Measurements from ENCODE around the gene ZNF746. TPM values are rescaled to one million over a fixed set of nuclear protein-coding genes. Genes with fewer than 3 reads are reported as not detected.

ZNF746 gene
- total RNA-seq: 13.5 and 17.0 TPM in 2 replicates

GRCh38 chr7:149497467-149498261 is at the start of gene ZNF746:
Gene ZNF746 (minus strand): TSS chr7:149497809. CDS start chr7:149497536, 273 bp downstream.

GRCh38 chr7:149460493-149461277 is 36.9 kb downstream of the ZNF746 start, which contains the start of gene ZNF777:
Gene ZNF777 (minus strand): TSS chr7:149461062. CDS start chr7:149456022, 5,040 bp downstream.

Other genes starting within 250 kb of the ZNF746 start
- gene ZNF783, start 235.6 kb downstream of the ZNF746 start, total RNA-seq: 4.9 and 10.8 TPM in 2 replicates
- gene ZNF777, start 36.7 kb downstream of the ZNF746 start, total RNA-seq: 11.7 and 12.6 TPM in 2 replicates

Measured in cardiac atrium fibroblast (primary cell).